Right forelimb (tissue), 1 donor: ENCODE data around the gene RAB17.
"Not testable (repeated sequence)": the region's sequence is repeated elsewhere in the genome, so short reads cannot be mapped to it uniquely, and the experiment has no call there.

Source experiments
- DNase-seq: peaks from one replicate; pipeline ENCODE4 v3.0.0-alpha.2; 2018

RAB17 gene

DNA sequence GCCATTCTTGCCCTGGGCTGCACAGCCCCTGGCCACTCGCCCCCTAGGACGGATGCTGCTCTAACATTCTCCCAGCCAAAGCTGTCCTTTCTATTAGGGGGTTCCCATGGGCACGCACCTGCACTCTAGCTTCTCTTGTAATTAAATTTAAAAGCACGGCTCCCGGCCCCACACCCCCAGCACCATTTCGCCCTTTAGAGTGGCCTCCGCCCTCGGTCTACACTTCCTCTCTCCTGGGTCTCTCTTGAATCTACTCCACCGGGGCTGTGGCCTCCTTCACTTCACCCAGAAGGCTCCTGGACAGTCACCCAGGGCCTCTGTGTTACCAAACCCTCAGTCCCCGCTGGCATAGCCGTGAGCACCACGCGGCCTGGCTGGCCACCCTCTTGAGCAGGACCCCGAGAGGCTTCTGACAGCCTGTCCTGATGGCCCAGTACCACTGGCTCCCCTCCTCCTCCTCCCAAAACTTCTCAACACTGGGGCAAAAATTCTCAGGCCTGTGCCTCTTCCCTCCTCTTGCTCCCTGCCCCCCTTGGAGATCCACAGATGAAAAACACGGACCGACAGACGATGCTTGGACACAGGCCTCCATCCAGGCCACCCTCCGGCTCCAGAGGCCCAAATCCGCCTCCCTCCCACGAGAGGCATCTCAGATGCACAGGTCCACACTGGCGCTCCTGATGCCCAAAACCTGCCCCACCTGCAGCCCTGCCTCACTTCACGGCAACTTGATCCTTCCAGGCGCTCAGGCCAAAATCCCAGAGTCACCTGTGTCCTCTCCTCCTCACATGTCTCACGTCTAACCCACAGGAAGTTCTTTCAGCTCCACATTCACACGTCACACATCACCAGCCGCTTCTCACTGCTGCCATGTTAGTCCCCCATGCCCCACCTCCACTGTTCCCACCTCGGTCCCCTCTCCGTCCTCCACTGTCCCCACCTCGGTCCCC lies 6.9 kb upstream of the RAB17 start:
- no peak for DNase-seq

DNA sequence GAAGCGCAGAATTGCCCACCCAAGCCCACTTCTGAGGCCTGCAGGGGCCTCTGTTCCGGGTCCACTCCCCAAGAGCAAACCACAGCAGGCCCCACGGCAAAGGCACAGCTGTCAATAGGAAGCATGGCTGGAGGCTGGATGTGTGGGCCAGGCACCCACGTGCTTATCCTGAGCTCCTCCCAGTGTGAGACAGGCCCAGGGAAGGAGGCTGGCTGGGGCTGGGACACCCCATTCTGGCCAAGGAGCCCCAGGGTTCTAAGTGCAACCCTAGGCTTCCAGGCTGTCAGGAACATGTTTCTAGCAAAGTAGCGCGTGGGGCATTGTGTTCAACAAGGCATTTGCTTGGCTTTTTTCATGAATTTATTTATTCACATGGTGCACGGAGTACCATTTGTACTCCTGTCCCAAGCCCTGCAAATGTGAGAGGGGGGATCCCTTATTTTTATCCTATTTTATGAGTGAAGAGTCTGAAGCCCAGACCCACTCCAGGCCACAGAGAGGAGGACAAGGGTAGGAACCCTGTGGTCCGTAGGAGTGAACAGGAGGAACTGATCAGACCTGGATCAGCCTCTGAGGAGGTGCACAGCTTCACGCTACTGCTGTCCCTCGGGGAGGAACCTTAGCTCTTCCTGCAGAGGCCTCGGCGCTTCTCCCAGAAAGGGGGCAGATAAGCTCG lies 6.1 kb upstream of the RAB17 start:
- no peak for DNase-seq

DNA sequence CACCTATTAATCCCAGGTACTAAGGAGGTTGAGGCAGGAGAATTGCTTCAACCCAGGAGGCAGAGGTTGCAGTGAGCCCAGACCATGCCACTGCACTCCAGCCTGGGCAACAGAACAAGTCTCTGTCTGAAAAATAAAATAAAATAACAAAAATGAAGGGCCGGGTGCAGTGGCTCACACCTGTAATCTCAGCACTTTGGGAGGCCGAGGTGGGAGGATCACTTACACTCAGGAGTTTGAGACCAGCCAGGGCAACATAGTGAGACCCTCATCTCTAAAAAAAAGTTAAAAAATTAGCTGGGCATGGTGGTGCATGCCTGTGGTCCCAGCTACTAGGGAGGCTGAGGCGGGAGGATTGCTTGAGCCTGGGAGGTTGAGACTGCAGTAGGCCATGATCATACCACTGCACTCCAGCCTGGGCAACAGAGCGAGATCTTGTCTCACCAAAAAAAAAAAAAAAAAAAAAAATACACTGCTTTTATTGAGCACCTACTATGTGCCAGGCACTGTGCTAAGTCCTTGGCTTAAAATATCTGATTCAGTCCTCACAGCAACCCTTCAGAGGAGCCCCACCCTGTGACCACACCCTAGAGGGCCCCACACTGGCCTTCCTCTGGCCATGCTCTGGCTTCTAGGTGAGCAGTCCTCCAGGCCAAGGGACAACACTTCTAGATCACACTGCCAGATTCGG lies 5.4 kb upstream of the RAB17 start:
- not testable (repeated sequence) for DNase-seq

DNA sequence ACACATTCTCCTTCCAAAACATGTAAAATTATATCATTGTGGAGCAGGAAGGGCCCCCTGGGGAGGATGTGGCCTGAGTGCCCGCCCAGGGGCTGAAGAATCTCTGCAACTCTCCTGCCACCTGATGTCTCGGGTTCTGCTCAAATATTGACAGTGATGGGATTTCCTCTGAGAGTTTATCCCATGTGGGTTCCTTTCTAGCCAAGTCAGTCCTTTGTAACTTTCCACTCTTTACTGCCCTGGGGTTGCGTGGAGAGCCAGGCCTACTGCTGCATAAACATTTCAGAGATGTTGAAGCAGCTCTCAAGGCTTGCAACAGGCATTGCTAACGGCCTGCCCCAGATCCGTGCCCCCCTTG lies 4.0 kb upstream of the RAB17 start:
- DNase-seq: no peak

DNA sequence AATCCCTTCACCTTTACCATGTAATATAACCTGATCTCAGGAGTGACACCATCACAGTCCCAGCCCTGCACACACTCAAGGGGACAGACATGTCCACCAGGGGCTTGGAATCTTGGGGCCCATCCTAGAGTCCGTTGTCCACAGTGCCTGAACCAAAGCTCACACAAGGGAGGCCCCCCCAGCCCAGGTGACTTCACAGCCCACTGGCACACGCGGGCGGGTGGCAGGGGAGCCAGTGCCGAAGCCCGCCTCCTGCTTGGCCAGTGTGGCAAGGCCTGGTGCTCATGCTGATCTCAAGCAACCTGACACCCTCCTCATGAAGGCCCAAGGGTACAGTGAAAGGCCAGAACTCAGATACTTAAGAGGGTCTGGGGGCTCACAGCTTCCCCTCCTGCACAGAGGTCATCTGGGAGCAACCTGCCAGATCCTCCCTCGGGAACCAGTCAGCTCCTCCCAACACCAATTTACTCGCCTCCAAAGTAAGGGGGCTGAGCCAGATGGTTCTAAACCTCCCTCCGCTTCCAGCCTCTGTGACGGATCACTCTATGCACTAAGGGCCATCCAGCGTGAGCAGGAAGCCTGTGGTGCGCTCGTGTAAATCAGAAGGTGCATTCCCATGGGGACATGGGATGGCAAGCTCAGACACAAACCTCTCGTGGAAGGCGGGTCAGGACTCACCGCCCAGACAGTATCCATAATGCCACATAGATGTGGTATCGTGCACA lies 3.2 kb upstream of the RAB17 start:
- DNase-seq: no peak

DNA sequence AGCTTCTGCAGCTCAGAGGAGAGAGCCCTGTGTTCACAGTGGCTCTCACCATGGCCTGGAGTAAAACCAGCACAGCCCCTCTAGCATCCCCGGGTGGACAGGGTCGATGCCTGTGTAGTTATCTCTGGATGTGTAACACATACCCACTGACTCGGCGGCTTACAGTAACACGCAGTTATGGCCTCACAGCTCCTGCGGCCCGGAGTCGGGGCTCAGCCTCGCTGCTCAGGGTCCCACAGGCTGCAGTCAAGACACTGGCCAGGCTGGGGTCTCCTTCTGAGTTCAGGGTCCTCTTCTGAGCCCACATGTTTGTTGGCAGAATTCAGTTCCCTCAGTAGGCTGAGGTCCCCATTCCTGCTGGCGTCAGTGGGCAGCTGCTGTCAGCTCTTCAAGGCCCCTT lies 2.5 kb upstream of the RAB17 start:
- DNase-seq: no peak

DNA sequence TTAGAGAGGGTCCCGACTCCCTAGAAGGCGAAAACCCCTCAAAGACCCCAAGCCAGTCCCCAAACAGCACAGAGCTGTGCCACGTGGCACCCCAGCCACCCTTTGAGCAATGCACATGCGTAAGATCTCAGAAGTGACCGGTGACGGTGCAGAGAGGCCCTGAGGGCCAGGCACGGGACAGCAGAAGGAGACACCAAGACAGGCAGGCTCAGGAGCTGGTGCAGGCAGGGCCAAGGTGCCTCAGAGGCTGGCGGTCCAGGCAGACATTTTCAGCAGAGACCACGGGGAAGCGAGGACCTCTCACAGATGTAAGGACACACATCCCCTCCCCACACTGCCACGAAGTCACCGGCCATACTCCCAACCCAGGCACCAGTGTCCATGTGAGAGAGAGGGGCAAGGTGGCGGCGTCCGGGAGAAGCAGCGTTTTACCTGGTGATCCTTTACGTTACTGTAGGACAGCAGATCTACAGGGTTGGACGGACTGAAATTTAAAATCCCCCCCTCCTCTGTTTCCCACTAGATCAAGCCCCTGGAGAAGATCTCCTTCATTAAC lies 2.0 kb upstream of the RAB17 start:
- no peak for DNase-seq

DNA sequence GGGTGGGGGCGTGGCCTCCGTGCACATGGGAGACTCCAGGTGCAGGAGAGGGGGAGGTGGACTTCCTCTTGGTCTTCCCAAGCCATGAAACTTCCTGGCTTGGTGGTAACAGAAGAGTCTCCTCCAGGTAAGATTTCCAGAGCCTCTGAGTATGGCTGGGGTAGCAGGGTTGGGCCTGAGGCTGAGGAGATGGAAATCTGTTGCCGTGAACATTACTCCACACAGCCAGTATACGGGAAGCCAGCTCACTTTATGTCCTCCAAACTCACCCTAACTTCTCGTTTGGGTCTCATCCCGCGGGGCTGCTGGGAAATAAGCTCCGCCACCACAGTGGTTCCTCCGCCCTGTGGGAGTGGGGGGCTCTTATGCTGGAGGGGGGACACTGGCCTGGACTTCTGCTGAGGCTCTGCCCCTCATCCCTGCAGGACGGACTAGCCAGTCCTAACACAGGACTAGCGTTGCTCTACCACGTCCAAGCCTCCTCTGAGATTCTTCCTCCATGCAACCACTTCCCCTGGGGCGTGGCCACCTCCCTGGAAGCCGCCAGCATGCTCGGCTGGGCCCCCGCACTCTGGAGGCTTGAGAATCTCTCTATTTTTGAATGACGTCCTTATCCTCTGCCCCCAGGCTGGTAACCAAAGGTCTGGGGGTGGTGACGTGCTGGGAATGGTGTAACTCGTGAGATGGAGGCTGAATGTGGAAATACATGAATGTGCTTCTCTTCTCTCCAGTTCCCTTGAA lies 777 bp upstream of the RAB17 start:
- DNase-seq: no peak

DNA sequence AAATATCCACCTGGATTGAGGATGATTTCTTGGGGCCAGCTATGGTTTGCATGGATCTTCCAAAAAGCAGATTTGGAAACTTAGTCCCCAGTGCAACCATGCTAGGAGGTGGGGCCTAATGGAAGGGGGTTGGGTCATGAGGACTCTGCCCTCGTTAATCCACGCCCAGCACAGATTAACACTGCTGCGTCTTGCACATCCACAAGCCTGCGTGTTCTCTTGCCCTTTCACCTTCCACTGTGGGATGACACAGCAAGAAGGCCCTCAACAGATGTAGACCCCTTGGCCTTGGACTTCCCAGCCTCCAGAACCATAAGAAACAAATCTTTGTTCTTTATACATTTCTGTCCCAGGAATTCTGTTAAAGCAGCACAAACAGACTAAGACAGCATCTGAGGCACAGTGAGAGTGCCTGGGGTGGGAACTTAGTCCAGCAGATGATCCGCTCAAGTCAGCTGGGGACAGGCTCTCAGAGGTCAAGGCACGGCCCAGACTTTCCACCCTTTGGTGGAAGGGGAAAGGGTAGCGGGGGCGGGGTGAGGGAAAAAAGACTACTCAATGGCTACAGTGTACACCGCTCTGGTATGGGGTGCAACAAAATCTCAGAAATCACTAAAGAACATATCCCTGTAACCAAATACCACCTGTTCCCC lies 2.4 kb downstream of the RAB17 start:
- DNase-seq: no peak

DNA sequence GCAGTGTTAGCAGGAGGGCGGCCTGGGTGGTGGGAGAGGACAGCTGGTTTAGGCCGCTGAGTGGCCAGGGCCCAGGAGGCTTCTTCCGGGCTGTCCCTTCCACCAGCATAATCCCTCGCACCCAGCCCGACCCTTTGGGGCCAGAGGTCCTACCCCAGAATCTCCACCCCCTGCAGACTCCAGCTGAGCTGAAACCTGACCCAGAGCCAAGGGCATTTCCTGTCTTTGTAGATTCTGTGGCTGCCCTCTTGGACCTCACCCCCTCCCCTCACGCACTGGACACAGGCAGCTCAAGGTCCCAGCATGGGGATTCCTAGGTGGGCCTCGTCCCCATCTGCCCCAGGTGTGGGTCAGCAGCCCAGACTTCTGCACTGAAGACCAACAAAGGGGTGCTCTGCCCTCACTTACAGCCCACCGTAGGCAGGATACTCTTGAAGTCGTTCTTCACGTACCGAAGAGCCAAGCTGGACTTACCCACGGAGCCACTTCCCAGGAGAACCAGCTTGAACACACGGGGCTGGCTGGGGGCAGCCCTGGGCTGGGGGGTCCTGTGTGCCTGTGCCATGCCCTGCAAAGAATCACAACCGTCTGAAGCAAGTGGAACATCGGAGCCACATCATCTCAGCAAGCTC lies 4.8 kb downstream of the RAB17 start:
- DNase-seq: no peak

DNA sequence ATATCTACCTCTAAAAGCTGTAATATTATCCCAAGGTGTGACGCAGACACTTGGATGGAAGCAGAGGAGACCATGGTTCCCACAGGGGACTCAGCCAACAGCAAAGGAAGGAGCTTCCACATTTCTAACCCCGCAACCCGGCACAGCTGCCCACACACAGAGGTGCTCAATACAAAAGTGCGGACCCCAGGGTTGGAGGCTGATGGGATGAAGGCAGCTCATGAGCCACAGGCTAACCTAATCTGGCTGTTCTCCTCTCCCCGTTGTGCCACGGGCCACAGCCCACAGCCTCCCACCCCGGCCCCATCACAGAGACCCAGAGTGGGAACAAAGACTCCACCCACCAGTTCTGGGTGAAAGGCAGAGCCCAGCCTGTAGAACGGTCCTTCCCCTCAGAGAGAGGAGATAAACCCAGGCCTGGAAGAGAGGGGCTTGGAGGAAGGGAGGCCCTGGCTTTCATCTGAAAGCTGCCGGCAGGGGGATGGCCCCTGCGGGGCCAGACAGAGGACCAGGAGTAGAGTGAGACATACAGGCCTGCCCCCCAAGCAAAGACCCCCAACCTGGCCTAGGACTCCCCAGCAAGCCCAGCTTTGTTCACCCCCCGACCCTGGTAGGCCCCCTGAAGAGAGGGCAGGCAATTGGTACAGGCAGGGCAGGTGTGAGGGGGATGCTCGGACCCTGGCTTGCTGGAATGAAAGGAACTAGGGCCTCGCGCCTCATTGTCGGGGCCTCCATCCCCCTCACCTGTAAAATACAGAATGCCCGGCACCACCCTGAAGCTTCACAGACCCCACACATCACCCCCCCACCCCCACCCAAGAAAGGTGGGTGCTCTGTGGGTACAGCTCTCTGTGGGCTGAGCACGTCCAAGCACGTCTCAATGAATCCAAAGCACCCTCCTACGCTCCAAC lies 6.9 kb downstream of the RAB17 start:
- DNase-seq: no peak

DNA sequence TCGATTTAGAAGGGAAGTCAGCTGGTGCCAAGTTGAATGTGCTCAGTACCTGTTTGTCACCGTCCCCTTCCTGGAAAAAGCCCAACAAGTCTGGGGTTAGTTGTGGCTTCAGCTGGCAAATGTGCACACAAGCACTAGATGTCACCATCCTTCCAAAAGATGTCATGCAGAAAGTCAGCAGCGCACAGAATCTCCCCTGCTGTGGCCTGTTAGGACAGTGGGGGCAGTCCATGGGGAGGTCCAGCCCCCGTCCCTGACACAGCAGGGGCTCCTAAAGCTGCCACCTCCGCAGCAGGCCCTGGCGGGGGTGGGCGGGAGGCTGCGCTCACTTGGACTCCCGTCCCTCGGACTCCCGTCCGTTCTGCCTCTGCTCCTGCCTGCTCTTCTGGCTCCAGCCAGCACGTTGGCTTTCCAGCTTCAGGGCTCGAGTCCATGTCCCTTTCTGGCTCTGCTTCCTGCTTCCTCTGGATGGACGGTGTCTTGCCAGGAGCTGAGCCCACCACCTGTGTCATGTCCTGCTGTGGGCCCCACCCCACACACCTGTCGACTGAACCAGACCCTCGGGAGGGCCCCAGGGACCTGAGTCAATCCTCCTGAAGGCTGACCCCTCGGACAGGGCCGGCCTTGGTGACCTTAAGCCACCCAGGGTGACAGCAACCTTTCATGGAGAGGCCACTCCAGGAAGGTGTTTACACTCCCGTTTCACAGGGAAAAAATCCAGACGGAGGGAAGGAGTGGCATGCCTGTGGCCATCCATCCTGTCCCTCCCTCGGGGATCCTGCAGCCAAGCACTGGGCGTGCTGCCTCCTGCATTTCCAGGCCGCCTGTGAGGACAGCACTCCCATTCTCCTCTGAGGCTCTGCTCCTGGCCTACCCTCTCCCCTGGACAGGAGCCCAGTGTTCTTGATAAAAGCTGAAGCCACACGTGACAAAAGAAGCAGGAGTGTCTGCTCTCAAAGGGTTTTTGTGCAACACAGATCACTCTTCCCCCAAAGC lies 8.5 kb downstream of the RAB17 start:
- peak; percentile 78 for DNase-seq

DNA sequence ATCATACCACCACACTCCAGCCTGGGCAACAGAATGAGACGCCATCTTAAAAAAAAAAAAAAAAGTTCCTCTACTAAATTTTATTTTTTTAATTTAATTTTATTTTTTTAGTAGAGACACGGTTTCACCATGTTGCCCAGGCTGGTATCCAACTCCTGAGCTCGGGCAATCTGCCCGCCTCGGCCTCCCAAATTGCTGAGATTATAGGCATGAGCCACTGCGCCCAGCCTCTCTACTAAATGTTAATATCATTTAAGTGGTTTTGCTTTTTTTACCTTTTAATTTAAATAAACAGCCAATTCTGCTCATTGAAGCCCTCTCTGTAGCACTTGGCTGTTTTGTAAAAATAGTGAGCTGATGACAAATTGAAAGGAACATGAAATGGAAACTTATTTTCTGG lies 9.2 kb downstream of the RAB17 start:
- DNase-seq: no peak

DNA sequence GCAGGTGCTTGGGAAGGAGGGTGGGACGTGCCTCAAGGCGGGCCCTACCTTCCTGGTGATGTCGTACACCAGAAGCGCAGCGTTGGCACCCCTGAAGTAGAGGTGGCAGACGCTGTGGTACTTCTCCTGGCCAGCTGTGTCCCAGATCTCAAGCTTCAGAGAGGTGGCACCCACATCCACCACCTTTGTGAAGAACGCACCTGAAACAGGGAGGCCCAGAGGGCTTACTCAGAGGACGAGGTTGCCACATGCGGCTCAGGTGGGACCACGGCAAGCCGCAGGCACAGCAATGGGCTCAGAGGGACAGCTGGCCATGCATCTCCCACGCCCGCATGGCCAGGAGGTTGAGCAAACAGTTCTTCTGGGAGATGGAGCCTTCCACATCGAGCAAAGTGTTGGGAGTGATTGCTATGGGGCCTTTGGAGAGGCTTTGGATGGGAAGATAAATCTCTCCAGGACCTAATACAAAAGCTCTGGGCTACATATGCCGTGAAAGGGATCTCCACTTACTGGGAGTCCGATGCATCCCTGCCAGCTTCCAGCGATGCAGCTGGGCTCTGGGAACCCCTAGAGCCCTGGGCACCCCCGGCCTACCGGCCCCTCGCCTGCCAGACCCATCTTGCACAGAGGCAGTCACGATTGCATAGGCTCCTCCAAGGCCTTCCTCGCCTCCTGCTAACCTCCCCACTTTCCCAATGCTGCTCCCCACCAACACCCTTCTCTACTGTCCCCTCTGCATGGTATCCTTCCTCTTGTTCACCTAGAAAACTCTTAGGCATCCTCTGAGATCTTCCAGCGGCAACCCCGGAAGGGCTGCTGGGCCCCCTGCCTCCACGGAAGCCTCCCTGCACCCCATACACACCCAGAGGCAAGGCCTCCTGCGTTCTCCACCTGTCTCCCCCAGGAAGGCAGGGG lies 12.3 kb downstream of the RAB17 start:
- DNase-seq: no peak

DNA sequence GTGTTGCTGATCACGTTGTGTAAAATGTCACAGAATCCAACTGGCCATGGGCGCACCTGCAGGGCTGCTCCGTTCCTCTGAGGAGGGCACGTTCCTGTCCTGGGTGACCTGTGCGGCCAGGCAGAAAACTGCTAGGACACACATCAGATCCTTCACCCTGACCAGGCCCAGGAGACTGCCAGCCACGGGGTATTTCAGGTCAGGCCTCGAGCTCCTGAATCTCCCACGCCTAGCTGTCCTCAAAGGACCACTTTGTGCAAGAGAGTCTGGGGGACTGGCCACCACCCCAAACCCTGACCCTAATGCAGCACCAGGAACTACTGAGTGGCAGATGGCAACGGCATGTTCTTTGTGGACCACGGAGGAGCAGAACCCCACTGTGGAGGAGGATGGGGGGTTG lies 13.1 kb downstream of the RAB17 start:
- no peak for DNase-seq

DNA sequence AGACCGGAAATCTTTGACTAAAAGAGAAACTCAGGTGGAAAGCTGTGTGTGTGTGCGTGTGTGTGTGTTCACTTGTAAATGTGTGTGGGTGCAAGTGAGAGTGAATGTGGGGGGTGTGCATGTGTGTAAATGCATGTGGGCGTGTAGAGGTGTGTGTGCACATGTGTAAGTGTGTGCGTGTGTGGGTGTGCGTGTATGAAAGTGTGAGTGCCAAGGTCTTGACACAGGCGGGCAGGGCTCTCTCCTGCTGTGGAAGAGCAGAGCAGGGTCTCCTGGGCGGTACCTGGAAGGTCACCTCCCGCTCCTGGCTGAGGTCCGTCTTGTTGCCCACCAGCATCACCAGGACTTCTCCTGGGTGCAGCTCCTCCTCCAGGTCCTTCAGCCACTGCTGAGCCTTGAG lies 13.6 kb downstream of the RAB17 start:
- no peak for DNase-seq
